PC-3 (cell line): Measurements from ENCODE around the gene FAM168A.

Experiments used
- CTCF ChIP-seq: fragments of 300-600 bp; sonication (generic); conservative IDR thresholded peaks from 2 replicates; pipeline ENCODE4 v1.5.1; 2017; ENCODE audit warnings: antibody characterized with exemption, low read depth, mild to moderate bottlenecking, low read length
- EZH2 ChIP-seq: fragments of 300-600 bp; sonication (generic); IDR thresholded peaks from one replicate; pipeline ENCODE4 v1.6.1; 2017; ENCODE audit warnings: antibody characterized with exemption, mild to moderate bottlenecking, low read length; ENCODE audit not compliant: unreplicated experiment
- EZH2phosphoT487 ChIP-seq: fragments of 300-600 bp; sonication (generic); IDR thresholded peaks from 2 replicates; pipeline ENCODE4 v1.6.1; 2018; ENCODE audit warnings: mild to moderate bottlenecking, antibody characterized with exemption, low read length, borderline replicate concordance

GRCh38 chr11:73586791-73587190, 11.1 kb downstream of the FAM168A start:
- TF ChIP-seq CTCF (no peak), EZH2 (no peak), EZH2phosphoT487 (no peak)
